Neural progenitor cell (in vitro differentiated cells): ENCODE measurements around the gene ATPAF2.

Experiments
- EZH2 ChIP-seq: fragments of 200-600 bp; sonication (generic); IDR thresholded peaks from 2 replicates; pipeline ENCODE4 v1.6.1; 2017; ENCODE audit warnings: antibody characterized with exemption, mild to moderate bottlenecking, moderate library complexity
- TF ChIP-seq, protein P1 (sequence below): fragments of 200-600 bp; sonication (generic); IDR thresholded peaks from 2 replicates; pipeline ENCODE4 v1.5.1; 2017; ENCODE audit warnings: antibody characterized with exemption, mild to moderate bottlenecking

DNA sequence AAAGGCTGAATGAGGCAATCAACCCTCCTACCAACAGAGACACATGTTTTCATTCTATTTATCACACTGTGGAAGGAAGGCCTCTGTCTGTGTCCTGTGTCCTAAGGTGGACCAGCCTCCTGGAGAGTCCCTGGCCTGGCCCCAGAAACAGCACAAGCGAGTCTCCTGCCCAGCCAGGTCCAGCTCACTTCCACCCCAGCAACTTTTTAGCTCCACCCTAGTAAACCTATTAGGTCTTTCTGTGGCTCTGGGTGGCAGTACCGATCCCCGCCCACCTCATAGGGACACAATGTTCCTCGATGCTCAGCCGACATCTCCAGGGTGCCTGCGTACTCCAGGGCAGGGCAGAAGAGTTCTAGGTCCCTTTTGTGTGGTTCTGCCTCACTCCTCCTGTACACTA, 55.6 kb downstream of the ATPAF2 start:
- TF ChIP-seq, protein P1, sequence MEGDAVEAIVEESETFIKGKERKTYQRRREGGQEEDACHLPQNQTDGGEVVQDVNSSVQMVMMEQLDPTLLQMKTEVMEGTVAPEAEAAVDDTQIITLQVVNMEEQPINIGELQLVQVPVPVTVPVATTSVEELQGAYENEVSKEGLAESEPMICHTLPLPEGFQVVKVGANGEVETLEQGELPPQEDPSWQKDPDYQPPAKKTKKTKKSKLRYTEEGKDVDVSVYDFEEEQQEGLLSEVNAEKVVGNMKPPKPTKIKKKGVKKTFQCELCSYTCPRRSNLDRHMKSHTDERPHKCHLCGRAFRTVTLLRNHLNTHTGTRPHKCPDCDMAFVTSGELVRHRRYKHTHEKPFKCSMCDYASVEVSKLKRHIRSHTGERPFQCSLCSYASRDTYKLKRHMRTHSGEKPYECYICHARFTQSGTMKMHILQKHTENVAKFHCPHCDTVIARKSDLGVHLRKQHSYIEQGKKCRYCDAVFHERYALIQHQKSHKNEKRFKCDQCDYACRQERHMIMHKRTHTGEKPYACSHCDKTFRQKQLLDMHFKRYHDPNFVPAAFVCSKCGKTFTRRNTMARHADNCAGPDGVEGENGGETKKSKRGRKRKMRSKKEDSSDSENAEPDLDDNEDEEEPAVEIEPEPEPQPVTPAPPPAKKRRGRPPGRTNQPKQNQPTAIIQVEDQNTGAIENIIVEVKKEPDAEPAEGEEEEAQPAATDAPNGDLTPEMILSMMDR = no peak
- no peak for TF ChIP-seq EZH2
